SJCRH30 (cell line): ENCODE measurements around the gene MYO18B. TPM values are rescaled to one million over a fixed set of nuclear protein-coding genes. Genes with fewer than 3 reads are reported as not detected.

Experiments
- DNase-seq, 2 experiments: peaks; one replicate each; pipeline ENCODE4 v3.0.0-alpha.2; 2015 to 2020
- H3K27ac ChIP-seq: fragments of 250-450 bp; sonication (Bioruptor Pico); 2 replicates; pipeline ENCODE4 v1.5.1; 2020; ENCODE audit warnings: mild to moderate bottlenecking, moderate library complexity
- H3K27me3 ChIP-seq: fragments of 250-450 bp; sonication (Bioruptor Pico); 2 replicates; pipeline ENCODE4 v1.5.1; 2020; ENCODE audit warnings: mild to moderate bottlenecking, moderate library complexity
- H3K36me3 ChIP-seq: fragments of 250-450 bp; sonication (Bioruptor Pico); 2 replicates; pipeline ENCODE4 v1.5.1; 2020; ENCODE audit warnings: mild to moderate bottlenecking, moderate library complexity
- H3K4me1 ChIP-seq: fragments of 250-450 bp; sonication (Bioruptor Pico); 2 replicates; pipeline ENCODE4 v1.5.1; 2020; ENCODE audit warnings: mild to moderate bottlenecking, moderate library complexity
- H3K4me3 ChIP-seq: fragments of 250-450 bp; sonication (Bioruptor Pico); 2 replicates; pipeline ENCODE4 v1.5.1; 2020; ENCODE audit warnings: mild to moderate bottlenecking, moderate library complexity
- H3K9me3 ChIP-seq: fragments of 250-450 bp; sonication (Bioruptor Pico); replicated peaks from 2 replicates; pipeline ENCODE4 v1.5.1; 2020; ENCODE audit warnings: mild to moderate bottlenecking, moderate library complexity
- total RNA-seq: library from RNA; depleted of rRNA; stranded (reverse); fragments of >200 nt; shearing (Covaris generic); gene quantifications from 2 replicates; pipeline ENCODE4 v1.2.3, GENCODE V29; 2014

MYO18B gene
- total RNA-seq, 1 experiment from 2014 or later, result 40.6 TPM

DNA sequence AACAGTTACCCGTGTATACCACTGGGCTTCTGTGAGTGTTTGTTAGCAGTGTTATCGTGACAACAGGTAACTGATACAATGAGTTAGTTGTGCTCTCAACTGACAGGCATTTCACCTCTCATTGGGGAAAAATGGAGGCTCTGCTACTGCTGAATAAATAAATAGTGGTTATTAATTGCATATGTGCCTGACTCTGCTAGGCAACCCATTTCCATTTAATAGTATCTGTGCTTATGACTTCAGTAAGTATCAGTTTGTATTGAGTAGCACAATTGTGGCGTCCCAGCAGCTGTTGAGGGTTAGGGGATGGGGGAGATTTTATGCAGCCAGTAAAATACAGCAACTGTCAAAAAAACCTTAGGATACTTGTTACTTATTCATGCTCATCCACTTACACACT is 303.9 kb downstream of the MYO18B start:
- no peak for DNase-seq
- Histone ChIP-seq H3K4me3 (no peak overlapping the region), H3K27ac (no peak overlapping the region), H3K4me1 (no peaks in the 10 kb centered on the region), H3K36me3 (no peaks in the 10 kb centered on the region), H3K27me3 (no peaks in the 10 kb centered on the region), H3K9me3 (no peaks in the 10 kb centered on the region)

DNA sequence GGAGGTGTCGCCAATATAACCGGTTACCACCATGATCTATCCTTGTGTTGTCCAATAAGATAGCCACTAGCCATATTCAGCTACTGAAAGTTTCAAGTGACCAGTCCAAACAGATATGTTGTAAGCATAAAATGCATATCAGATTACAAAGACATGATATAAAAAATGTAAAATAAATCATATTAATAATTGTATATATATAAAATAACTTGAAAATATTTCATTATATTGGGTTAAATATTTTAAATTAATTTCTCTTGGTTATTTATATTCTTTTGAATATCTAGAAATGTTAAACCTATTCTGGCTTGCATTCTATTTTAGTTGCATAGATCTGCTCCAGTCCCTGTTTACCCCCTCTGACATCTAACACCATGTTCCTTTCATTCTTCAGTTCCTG is 305.5 kb downstream of the MYO18B start:
- Histone ChIP-seq H3K9me3 (no peaks in the 10 kb centered on the region), H3K4me1 (no peaks in the 10 kb centered on the region), H3K27me3 (no peaks in the 10 kb centered on the region), H3K36me3 (no peaks in the 10 kb centered on the region), H3K4me3 (no peak overlapping the region), H3K27ac (no peak overlapping the region)
- no peak for DNase-seq

GRCh38 chr22:26047920-26048319 is 305.9 kb downstream of the MYO18B start:
- Histone ChIP-seq H3K27me3 (no peaks in the 10 kb centered on the region), H3K4me3 (no peak overlapping the region), H3K27ac (no peak overlapping the region), H3K4me1 (no peaks in the 10 kb centered on the region), H3K9me3 (no peaks in the 10 kb centered on the region), H3K36me3 (no peaks in the 10 kb centered on the region)
- no peak for DNase-seq

GRCh38 chr22:26050079-26050478 is 308.1 kb downstream of the MYO18B start:
- H3K36me3 ChIP-seq, result no peaks in the 10 kb centered on the region
- no peaks in the 10 kb centered on the region for H3K4me1 ChIP-seq
- H3K27me3 ChIP-seq, result no peaks in the 10 kb centered on the region
- H3K4me3 ChIP-seq, result no peak overlapping the region
- H3K9me3 ChIP-seq, result no peaks in the 10 kb centered on the region
- H3K27ac ChIP-seq, result no peak overlapping the region
- no peak for DNase-seq

DNA sequence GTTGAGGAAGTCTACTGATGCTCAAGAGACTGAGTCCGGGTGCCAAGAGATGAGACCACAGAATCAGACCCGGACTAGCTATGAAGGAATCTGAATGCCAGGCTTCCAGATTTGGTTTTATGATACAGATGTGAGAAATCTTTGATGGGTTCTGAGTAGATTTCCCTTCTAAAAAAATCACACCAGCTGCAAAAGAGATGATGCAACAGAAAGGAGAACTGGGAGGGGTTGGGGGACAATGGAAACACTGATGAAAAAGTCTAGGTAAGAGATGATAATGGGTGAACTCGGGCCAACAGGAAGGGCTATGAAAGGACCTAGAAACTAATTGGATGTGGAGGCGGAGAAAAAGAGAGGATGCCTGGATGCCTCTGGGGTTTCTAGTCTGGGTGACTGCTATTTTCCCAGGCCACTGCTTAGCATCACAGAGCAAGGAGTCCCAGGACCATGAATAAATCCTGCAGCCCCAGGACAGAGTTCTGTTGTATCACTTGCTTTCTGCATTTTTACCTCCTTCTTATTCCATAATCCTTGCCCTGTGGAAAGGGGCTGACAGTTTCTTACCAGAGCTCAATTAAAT is 311.8 kb downstream of the MYO18B start:
- no peaks in the 10 kb centered on the region for H3K36me3 ChIP-seq
- H3K27me3 ChIP-seq, result no peaks in the 10 kb centered on the region
- no peak overlapping the region for H3K27ac ChIP-seq
- H3K4me3 ChIP-seq, result no peak overlapping the region
- DNase-seq, result no peak
- no peaks in the 10 kb centered on the region for H3K4me1 ChIP-seq
- H3K9me3 ChIP-seq, result no peaks in the 10 kb centered on the region

DNA sequence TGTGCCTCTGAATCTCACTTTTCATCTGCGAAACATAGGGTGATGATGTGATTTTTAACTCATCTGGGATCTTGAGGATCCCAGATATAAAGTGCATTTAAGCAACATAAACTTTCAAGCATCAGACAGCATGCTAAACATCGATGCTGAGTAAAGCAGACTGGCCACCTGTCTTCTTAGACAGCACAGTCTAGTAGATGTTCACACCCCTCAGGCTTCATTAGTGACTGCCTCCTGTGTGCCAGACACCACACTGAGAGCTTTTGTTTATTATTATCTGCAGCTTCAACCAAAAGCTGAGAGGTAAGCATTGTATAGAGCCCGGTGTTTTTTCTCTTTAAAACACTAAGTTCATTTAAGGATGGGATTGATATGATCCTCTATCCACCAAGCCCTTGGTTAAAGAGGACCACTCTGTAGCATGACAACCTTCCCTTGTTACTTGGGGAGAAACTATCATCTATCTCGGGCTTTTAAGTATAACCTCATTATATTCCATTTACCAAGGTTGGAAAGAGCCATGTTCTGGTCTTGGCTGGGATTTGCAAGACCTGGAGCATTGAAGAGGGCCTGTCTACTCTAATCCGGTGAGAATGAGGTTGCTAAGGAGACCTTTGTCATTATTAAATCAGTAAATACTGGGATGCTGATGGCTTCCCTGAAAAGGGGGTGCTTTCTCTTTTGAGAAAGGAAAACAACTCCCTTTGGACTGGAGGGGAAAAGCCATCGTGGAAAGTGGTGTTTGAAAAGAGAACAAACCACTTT is 313.0 kb downstream of the MYO18B start:
- H3K4me3 ChIP-seq, result no peak overlapping the region
- H3K27ac ChIP-seq, result no peak overlapping the region
- DNase-seq, result no peak
- no peaks in the 10 kb centered on the region for H3K36me3 ChIP-seq
- no peaks in the 10 kb centered on the region for H3K27me3 ChIP-seq
- no peaks in the 10 kb centered on the region for H3K9me3 ChIP-seq
- no peaks in the 10 kb centered on the region for H3K4me1 ChIP-seq

GRCh38 chr22:26055693-26056092 is 313.7 kb downstream of the MYO18B start:
- Histone ChIP-seq H3K27me3 (no peaks in the 10 kb centered on the region), H3K9me3 (no peaks in the 10 kb centered on the region), H3K4me1 (no peaks in the 10 kb centered on the region), H3K36me3 (0 out of 2 replicates have a peak, but pooled peaks cover 2% of the 10 kb centered on the region), H3K27ac (no peak overlapping the region), H3K4me3 (no peak overlapping the region)
- DNase-seq, result no peak

- 0 out of 2 replicates have a peak, but pooled peaks cover 2% of the 10 kb centered on the region for H3K36me3 ChIP-seq
- no peak overlapping the region for H3K27ac ChIP-seq
- no peak overlapping the region for H3K4me3 ChIP-seq
- H3K9me3 ChIP-seq, result no peaks in the 10 kb centered on the region
- H3K4me1 ChIP-seq, result no peaks in the 10 kb centered on the region
- DNase-seq, result no peak
- H3K27me3 ChIP-seq, result no peaks in the 10 kb centered on the region
Observed at GRCh38 chr22:26056455-26057200, 314.6 kb downstream of the MYO18B start.

DNA sequence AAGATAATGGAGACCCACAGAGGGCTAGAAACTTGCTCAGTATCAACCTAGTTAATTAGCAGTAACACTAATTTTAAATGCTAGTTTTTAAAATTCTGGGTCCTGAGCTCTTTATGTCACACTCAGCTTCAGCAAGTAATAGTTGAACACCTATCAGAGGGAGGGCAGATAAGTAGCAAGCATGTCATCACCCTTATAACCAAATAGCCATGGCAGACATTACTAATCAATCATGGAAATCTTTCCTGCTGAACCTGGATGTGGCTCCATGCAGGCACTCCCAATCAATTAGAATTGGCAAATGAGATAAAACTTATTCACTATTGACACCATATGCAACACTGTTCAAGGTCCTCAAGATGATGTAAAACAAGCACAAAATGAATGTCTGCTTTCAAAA is 315.7 kb downstream of the MYO18B start:
- H3K27ac ChIP-seq, result no peak overlapping the region
- no peaks in the 10 kb centered on the region for H3K9me3 ChIP-seq
- 0 out of 2 replicates have a peak, but pooled peaks cover 2% of the 10 kb centered on the region for H3K36me3 ChIP-seq
- H3K4me1 ChIP-seq, result no peaks in the 10 kb centered on the region
- H3K4me3 ChIP-seq, result no peak overlapping the region
- no peaks in the 10 kb centered on the region for H3K27me3 ChIP-seq
- DNase-seq, result no peak

- H3K4me1 ChIP-seq, result peaks cover 4% of the 10 kb centered on the region
Observed at GRCh38 chr22:26064048-26064447, 322.1 kb downstream of the MYO18B start.

DNA sequence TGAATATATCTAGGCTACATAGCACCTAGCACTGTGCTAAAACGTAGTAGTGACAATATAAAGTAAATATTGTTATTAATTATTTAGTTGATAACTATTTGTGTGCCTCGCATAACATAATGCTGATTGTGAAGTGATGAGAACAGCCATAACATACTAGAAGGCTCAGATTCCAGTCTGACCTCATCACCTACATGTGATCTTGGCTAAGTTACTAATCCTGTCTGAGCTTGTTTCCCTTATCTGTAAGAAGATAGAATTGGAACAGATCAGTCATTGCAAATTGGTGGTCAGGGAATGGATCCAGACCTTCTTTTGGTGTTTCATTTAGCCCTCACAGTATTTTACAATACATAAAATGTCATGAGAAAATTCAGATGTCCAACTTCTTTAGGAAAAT is 323.9 kb downstream of the MYO18B start:
- no peak for DNase-seq
- no peaks in the 10 kb centered on the region for H3K27me3 ChIP-seq
- no peak overlapping the region for H3K4me3 ChIP-seq
- no peak overlapping the region for H3K27ac ChIP-seq
- no peaks in the 10 kb centered on the region for H3K36me3 ChIP-seq
- no peaks in the 10 kb centered on the region for H3K9me3 ChIP-seq
- H3K4me1 ChIP-seq, result peaks cover 4% of the 10 kb centered on the region

More at GRCh38 chr22:26064048-26064447, 322.1 kb downstream of the MYO18B start:
- 0 out of 2 replicates have a peak, but pooled peaks cover 2% of the 10 kb centered on the region for H3K36me3 ChIP-seq
- no peak overlapping the region for H3K27ac ChIP-seq
- DNase-seq, result no peak
- H3K4me3 ChIP-seq, result no peak overlapping the region
- no peaks in the 10 kb centered on the region for H3K27me3 ChIP-seq
- H3K9me3 ChIP-seq, result no peaks in the 10 kb centered on the region

GRCh38 chr22:26066534-26066933 is 324.5 kb downstream of the MYO18B start:
- Histone ChIP-seq H3K4me3 (no peak overlapping the region), H3K4me1 (peaks cover 4% of the 10 kb centered on the region), H3K27ac (no peak overlapping the region), H3K27me3 (no peaks in the 10 kb centered on the region), H3K36me3 (no peaks in the 10 kb centered on the region), H3K9me3 (no peaks in the 10 kb centered on the region)
- DNase-seq, result peak in 1 of 2 experiments; percentile 11

DNA sequence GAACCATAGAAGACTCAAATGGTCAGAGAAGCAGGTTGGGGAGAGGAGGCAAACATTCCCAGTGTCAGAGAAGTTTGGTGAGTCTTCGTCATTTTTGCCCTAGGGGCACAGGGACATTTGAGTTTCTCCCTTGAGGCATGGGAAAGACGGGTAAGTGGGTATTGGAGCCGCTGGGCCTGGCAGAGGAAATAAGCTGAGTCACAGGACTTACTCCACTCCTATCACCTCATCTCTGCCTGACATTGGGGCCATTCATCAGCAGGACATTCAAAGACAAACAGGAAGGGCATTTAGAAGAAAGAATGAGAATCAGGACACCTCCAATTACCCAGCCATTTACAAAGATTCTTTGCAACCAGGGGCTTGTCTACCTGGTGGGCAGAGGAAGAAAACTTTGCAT is 326.6 kb downstream of the MYO18B start:
- Histone ChIP-seq H3K9me3 (no peaks in the 10 kb centered on the region), H3K4me1 (peaks cover 4% of the 10 kb centered on the region), H3K27ac (no peak overlapping the region), H3K36me3 (no peaks in the 10 kb centered on the region), H3K4me3 (no peak overlapping the region), H3K27me3 (no peaks in the 10 kb centered on the region)
- no peak for DNase-seq

DNA sequence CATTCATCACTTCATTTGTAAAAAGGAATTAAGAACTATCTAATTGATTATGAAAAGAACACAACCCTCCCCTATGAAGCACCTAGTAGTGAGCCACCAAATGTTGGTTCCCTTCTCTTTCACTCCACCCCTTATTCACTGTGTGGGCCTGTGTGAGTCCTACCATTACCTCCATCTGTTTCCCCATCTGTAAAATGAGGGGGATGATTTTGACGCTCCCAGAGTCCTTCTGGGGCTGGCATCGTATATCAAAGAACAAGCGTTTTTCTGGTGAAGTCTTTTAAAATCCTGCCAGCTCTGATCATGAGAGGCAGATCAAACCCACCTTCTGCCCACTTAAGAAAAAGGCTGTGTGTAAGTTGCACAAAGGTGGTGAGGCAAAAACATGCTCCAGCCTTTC is 330.6 kb downstream of the MYO18B start:
- Histone ChIP-seq H3K4me3 (no peak overlapping the region), H3K27me3 (no peaks in the 10 kb centered on the region), H3K27ac (no peak overlapping the region), H3K9me3 (no peaks in the 10 kb centered on the region), H3K4me1 (no peaks in the 10 kb centered on the region), H3K36me3 (no peaks in the 10 kb centered on the region)
- DNase-seq, result no peak

- Histone ChIP-seq H3K9me3 (no peaks in the 10 kb centered on the region), H3K4me3 (no peak overlapping the region), H3K4me1 (no peaks in the 10 kb centered on the region), H3K27me3 (no peaks in the 10 kb centered on the region), H3K36me3 (no peaks in the 10 kb centered on the region), H3K27ac (no peak overlapping the region)
- DNase-seq, result no peak
Observed at GRCh38 chr22:26075251-26075650, 333.3 kb downstream of the MYO18B start.
